Stimulated activated CD8-positive, alpha-beta memory T cell treated with anti-CD3 and anti-CD28 coated beads, Interleukin-12 subunit alpha, Interleukin-12 subunit beta, amount 100 ng/mL, for 24 hours (primary cell): ENCODE results near the gene FOXN3.

ENCODE experiments used
- DNase-seq: peaks from one replicate; pipeline ENCODE4 v3.0.0-alpha.2; 2020; ENCODE audit errors: extremely low read depth

FOXN3 gene

DNA sequence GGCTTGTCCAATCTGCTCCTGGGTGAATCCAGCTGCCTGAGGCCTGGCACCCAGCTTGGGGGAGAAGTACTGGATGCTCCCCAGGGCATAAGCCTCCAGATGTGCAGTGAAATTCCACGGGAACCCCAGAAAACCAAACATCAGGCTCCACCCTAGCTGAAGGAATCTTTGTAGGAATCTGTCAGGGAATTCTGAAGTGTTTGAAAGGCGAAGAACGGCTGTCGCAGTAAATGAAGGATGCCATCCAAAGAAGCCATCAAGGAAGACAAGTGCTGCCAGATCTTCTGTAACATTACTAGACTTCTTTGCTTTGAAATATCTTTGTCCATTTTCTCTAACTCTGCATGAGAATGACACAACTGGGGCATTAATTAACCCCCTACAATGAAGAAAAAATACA lies 219.4 kb downstream of the FOXN3 start:
- no peak for DNase-seq

DNA sequence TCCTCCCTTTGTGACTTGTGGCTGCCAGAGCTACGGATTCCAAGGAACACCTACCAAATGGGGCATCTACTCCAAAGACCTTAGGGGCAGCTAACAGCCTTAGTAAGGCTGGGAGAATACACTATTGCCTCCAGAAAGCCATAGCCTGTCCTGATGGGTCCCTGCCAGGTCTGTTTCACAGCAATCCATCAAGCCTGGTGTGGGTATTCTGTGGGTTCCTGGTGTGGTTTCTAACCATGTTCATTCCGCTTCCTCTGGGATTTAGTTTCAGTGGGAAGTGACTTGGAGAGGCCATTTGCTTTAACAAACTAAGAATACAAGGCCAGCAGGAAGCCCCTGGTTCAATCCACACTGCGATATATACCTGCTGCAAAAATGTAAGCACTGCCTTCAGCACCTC lies 220.5 kb downstream of the FOXN3 start:
- no peak for DNase-seq

DNA sequence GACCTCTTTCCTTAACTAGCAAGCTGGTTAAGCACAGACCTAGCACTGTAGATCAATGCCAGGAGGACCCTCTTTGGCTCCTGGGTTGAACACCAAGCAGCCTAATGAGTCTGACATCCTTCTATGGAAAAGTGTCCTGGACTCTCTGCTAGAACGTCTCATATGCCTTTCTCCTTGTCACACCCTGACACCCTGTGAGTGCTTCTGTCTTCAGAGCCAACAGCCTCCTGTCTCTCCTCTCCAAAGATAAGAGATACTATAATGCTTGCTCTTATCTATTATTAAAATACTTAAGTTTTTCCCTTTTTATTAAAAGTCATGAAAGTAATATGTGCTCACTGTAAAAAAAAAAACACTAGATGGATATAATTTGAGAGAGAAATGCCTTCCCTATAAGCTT lies 222.7 kb downstream of the FOXN3 start:
- no peak for DNase-seq

DNA sequence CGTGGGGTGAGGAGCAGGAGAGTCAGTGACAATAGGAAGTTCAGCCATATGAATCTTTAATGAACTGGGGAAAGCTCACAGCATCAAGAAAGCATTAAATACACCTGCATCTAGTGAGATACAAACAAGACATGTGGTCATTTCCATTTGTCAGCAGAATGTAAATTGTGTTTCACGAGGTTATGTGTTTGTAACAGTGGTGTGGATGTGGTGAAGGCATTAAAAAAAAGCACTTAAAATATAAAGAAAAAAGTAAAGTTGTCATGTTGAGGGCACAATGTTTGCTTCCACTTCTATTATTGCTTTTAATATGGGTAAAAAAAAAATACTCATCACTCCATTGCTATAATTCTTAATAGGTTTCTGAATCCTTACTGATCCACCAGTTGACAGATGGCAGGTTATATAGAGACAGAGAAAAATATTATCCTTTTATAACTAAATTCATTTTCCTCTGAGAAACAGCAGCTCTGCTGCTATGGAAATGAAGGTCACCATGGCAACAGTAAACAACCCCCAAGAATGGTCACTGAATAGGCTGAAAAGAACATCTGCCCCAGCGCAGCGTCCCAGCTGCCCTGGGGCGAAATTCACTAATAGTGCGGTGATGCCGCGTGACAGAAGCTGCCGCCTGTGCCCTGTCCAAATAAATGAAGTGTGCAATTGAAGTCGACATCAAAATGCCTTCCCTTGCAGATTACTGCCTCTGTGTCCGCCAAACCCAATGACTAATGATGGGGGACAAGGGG lies 226.1 kb downstream of the FOXN3 start:
- no peak for DNase-seq

DNA sequence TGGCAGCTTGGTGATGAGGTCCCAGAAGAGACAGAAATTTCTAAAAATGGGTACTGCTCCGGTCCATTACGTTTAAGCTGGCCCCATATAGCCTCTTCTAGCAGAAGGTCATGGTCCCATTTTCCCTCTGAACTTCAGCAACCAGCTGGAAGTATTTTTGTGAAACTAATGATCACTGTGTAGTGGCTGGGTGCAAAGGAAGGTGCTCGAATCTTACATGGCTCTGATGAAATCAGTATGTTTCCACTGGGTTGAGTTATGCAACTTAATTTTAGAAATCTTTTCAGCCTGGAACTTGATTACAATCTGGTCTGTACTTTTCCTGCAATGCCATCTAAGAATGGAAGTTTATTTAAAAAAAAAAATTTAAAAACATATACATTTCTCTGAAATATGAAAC lies 228.5 kb downstream of the FOXN3 start:
- no peak for DNase-seq

DNA sequence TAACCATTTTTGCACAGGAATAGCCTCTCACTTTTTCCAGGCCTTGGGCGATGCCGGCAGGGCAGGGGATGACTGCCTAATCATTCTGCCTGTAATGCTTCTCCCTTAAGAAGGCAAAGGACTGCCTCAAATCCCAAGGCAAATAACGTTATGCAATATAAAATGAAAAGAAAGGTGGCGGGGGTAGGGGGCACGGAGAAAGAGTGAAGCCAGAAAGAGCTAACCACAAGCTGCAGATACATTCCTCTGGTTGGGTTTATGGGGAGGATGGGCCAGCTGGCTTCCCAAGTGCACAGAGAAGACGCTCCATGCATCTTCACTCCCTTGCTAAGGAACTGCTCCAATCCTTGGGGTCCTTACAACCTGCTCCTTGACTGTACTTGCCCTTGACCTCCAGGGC lies 229.5 kb downstream of the FOXN3 start:
- no peak for DNase-seq

DNA sequence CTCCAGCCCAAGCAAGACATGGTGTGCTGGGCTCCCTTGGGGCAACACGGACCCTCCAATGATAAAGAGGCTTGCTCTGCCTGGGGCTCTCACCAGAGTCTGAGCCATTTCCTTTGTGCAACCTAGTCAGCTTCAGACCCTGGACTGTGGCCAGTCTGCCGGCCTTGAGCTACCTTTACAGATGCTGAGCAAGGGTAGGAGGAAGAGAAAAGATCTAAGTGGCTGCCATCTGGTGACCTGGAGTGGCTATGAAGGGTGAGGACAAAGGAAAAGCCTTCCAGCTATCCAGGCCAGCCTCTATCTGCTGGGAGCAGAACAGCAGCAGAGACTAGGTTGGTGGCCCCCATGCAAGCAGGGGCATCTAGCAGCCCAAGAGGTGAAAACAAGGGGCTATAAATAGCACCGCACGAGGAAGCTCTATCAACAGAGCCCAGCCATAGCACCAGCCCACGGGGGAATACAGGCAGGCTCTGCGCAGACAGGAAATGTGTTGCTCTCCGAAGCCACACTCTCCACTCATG lies 230.1 kb downstream of the FOXN3 start:
- DNase-seq: no peak

DNA sequence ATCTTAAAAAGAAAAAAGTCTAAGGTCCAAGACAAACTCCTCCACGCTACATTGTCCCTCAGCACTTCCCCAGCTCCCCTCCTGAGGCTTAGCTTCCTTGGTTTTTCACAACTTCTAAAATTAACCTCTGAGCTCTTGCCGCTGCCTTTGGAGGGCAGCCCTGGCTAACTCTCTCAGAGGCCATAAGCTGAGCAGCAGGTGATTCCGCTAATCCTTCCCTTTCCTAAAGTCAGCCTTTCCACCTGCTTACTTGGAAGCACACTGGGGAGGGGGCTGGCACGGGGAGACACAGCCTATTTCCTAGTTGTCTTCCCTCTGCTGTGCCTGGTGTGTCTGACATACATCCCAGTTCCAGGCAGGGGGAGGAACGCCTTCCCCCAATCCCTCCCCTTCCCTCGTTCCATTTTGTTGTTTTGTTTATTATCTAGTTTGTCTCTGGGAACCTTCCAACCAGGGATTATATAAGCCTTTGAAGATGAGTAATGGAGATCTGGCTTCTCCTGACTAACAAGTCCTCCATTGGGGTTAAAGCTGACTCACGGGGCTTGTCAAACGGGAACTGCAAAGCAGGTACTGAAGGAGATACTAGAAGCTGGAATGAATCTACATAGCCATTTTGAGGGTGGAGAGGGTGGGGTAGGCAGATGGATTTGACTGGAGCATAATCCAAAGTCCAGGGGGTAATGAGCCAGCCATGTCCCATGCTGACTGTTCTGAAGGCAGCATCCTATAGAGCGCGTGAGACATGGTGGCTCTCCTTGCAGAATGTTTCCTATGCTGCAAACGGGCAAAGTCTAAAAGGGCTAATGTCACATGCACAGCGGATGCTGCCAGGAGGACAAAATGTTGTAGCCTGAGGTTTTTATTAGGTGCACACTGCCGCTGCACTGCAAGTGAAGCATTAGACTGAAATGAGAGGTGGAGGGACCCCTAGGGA lies 230.8 kb downstream of the FOXN3 start:
- DNase-seq: no peak

DNA sequence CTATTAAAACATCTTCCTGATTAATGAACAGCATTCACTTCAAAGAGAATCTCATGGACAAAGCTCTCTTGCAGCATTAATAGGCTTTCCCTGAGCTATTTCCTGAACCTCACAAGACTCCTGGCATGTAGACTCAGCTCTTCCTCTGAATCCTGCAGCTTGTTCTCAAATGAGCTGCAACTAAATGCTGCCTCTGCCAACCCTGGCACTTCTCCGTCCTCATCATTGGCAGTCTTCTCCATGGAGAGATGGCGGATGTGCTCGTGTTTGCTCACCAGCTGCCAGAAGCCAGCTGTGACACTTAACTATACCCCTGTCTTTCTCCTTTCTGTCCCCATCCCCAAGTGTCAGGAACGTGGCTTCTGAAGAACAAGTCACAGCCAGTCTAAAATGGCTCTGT lies 232.1 kb downstream of the FOXN3 start:
- DNase-seq: no peak

DNA sequence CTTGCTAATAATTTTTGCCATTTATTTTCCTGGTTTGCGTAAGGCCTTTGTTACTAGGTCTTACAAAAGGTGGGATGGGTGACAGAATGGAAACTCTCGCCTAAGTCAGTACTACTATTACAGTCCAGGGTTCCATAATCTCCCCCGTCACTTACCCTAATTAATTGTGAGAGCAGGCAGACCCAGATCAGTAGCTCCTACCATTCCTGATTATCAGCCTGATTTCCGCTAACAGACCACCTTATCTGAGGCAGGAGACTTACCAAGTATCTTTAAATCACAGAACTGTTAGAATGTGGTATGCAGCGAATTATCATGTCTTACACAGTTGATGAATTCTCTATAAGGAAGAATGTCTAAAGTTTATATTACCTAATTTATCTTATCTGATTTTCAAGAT lies 234.7 kb downstream of the FOXN3 start:
- DNase-seq: no peak

DNA sequence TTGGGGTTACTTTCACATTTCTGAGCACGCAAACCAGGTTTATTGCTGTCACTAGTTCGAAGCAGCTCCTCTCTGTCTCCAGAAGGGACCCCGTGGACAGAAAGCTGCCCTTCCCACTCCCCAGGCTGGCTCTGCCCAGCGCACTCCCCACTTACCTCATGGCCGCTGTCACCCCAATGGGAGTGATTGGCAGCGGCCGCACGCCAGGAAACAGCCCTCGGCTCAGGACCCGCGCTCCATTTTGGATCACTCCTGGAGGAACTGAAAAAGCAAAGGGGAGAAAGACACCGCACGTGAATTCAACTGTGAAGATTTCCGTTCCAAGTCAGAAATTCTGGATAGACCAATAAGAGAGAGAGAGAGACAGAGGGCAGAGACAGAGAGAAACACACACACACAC lies 236.5 kb downstream of the FOXN3 start:
- DNase-seq: no peak

DNA sequence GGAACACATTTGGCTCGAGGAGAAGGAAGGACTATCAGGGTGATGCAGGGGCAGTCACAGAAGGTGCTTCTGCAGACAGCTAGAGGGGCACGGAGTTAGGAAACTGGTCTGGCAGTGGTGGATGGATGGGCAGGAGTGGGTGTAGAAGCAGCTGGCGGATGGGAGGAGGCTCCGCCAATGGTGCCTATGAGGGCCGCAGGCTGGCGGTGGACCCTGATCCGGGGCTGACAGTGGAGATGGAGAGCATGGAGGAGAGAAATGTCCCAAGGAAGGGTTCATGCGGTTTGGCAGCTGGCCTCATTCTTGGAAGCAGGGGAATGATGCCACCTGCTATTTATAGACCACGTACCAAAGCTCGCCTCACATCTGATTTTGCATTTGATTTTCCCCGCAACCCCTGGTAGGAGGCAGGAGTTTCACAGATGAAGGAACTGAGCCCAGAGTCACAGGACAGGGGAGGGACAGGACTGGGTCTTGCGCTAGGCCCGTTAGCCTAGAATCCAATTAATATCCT lies 237.1 kb downstream of the FOXN3 start:
- DNase-seq: no peak

DNA sequence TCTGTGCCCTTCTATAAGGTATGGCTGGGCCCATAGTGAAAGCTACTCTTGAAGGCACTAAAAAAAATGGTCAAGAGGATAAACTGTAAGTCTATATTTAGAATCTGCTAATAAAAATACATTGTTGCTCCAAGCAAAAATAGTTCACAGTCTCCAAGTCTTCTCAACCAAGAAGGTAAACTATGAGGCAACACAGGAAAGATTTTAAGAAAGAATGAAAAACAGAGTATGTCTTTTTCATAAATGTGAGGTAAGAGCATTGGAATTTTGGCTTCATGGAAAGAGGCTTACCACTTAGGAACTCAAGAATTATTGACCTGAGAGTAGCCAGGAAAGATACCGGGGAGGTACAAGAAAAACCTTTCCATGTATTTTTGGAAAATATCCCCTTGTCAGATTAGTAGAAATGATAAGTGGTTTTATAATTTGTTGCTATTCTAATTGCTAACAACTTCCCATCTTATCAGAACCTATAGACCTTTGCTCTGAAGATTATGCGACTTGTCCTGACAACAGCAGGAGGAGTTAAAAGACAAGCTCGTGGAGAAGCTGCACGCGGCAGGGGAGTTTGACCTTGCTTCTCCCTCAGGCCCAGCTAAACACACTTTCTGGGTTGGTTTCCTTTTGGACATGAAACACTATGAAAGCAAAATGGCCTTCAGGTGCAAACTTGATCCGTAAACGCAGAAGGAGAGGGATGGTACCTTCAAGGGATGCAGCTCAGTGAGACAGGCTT lies 238.1 kb downstream of the FOXN3 start:
- DNase-seq: no peak

DNA sequence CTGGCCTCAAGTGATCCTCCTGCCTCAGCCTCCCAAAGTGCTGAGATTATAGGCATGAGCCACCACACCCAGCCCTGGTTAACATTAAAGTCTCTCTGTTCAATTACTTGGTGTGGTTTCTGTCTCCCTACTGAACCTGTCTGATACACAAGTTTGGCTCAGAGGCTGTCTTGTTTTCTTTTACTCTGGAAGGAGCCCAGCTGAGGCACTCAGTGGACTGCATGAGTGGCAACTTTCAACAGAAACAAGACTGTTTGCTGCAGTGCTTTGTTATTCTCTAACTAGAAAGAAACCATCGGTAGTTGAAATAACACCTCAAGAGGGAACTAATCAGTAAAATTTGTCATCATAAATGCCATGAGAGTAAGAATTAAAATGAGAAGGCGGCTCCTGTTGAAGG lies 238.7 kb downstream of the FOXN3 start:
- no peak for DNase-seq

DNA sequence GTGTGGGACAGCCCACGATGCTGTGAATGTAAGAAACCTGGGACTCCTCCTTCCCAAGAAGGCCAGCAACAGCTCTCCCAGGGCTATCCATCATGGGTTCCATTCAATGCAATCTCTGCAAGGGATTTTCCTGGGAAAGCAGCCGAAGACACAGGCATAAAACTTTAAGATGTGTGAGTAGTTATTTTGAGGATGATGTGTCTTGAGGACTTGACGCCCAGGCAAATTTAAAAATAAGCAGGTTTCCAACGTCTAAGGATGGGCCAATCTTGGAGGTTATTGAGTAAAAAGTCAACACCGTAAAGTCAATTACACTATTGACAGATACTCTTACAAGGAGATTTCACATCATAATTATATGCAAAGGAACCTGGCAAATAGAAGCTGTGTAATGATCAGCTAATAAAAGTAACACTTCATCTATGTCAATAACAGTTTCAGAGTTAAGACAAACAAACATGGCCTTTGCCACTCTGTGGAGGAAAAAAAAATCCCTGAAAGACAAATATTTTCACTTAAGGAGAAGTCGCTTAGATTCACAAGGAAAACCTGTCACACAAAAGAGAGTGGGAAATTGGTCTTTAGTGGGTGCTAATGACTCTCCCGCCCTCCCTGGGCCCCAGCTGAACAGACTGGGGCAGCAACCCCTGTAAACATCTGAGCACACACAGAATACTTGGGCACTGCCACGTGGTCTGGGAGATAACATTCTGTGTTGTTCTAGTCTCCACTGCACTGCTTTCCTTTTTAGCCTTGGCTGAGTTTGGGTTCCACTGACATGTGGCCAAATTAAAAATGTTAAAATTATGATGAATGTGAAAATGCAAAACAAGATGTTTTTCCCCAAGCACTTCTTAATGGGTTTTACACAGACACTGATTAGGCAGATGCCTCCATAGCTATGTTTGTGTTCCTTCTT lies 240.9 kb downstream of the FOXN3 start:
- no peak for DNase-seq

DNA sequence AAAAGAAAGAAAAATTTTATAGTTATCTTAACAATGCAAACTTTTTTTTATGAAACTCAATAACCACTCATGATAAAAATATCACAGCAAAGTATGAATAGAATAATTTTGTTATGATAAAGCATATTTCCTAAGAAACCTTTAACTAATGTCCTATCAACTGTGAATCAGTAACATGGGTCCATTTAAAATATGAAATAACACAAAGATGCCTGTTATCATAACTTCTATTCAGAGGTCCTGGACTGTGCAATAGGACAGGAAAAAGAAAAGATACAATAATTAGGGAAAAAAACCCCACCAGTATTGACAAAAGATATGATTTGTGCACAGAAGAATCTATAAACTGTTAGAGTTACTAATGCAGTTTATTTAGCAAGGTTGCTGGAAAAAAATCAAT lies 245.4 kb downstream of the FOXN3 start:
- no peak for DNase-seq

DNA sequence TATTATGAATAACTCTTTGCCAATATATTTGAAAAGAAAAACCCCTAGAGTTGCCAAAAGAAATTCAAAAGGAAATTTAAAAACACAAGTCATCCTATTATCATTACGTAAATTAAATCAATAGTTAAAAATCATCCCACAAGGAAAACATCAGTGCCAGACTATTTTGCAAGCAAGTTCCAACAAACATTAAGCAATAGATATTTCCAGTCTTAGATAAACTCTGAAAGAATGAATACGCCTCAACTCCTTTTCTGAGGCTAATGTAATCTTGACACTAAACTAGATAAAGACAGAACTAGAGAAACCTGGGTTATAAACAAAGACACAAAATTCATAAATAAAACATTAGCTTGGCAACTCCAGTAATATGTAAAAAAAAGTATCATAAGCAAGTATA lies 245.9 kb downstream of the FOXN3 start:
- DNase-seq: no peak

DNA sequence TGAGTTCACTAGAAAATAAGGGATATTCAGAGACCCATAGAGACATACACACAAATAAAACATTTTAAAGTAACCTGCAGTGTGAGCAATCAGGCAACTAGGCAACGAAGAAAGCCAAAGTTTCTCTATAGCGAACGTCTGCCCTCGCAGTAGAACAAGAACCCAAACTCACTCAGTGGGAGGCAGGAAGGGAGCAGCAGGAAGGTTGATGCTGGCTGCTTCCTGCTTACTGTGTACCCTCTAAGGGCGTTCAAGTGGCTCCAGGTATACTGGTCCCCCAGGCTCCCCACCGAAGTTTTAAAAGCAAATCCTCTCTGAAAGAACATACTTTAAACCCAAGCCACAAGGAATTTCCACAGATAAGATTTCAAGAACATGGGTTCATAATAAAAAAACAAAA lies 249.3 kb downstream of the FOXN3 start:
- DNase-seq: no peak

DNA sequence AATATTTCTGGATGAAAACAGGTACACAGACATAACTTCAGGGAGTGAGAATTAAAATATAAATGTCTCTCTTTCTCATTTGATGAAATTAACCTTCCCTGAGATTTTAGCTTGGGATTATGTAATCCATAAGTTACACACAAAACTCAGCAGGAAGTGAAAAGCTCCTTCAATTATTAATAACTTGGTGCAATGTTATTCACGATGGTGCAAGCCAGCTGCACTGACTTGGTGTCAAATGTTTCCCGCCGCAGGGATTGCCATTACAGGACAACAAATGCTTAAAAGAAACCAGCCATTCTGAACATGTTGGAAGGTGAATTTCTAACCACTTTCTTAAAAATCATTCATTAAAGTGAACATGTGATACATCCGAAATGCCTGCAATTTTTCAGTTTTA lies 250.4 kb downstream of the FOXN3 start:
- no peak for DNase-seq

DNA sequence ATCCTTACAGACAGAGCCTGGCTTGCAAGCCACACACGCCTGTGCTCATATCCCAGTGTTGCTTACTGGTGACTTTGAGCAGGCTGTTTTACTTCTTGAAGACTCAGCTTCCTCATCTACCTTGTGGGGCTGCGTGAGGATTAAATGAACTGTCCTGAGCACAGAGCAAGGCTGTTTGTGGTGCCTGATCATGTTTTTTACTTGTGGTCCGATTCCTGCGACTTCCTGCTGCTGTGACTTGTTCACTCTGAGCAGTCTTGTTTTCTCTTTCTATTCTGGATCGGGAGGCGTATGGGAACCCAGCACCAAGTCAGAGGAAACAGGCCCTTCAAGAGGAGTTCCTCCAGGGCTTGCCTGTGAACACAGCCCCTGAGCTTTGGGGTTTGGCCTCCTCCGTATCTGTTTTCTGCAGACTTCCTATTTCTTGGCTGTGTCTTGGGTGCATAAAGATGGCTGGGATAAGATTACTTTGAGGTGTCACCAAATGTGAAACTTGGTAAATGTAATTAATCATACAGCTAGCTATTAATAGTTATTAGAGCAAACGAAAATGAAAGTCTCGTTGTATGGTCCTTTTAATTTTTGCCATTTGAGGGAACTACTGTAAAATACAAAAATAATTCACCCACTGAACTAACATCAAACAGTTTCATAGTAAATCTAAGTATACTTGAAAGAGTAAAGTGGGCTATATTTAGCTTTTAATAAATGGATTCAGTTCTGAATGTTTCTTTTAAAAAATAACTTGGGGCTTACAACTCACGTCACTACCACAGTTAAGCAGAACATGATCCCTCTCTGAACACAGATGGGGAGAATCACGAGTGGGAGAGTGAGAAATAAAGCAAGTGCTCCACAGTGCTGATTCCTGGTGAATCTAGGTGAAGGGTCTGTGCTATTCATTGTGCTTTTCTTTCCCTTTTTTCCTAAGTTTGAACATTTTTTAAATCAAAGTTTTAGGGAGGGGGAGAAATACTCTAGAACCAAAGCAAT lies 251.5 kb downstream of the FOXN3 start:
- no peak for DNase-seq
